Endothelial cell of umbilical vein (primary cell): ENCODE data around the gene LTBP2. TPM values are rescaled to one million over a fixed set of nuclear protein-coding genes. Genes with fewer than 3 reads are reported as not detected.

ENCODE experiments used
- BruUV-seq: library from RNA; stranded (reverse); fragments of 400-500 nt; replicated peaks from 2 replicates; lab custom pipeline; 2021; lab: Mats Ljungman, UMichigan
- CTCF ChIA-PET: fragments of 300-600, 350-600 bp; sonication (Branson Sonifier 250); formaldehyde crosslinking; loops from one replicate; lab custom pipeline; 2021; ENCODE audit warnings: antibody characterized with exemption, inconsistent platforms; lab: Charles Lee
- POLR2A ChIA-PET: fragments of 300-600, 350-600 bp; sonication (Branson Sonifier 250); formaldehyde crosslinking; loops from one replicate; lab custom pipeline; 2021; ENCODE audit warnings: antibody characterized with exemption, inconsistent platforms; lab: Charles Lee
- DNase-seq: peaks from one replicate; pipeline ENCODE4 v3.0.0-alpha.2; 2011; ENCODE audit warnings: low read depth, low spot score
- FAIRE-seq: peaks from 2 replicates; lab custom pipeline; 2011; peaks lifted over from hg19 to GRCh38; lab: Jason Lieb, UNC
- H2AFZ ChIP-seq: 2 replicates; pipeline ENCODE4 v1.6.0; 2012; ENCODE audit warnings: low read depth, low read length, control low read depth, inconsistent platforms
- H3K27ac ChIP-seq: 2 replicates; pipeline ENCODE4 v1.5.1; 2011; ENCODE audit warnings: low read depth, mild to moderate bottlenecking, control low read depth, low read length, moderate library complexity; ENCODE audit not compliant: insufficient read depth
- H3K27me3 ChIP-seq, 2 experiments: 2 replicates each; pipeline versions ENCODE4 v1.6.0 to v1.6.1; 2011; ENCODE audit warnings: low read length in 2 of 2, mixed read lengths in 1 of 2; ENCODE audit not compliant: control insufficient read depth in 2 of 2, insufficient read depth in 2 of 2
- H3K36me3 ChIP-seq, 2 experiments: 2 replicates in 1 of 2; 3 replicates in 1 of 2; pipeline ENCODE4 v1.5.1; 2011; ENCODE audit warnings: low read length in 2 of 2, mild to moderate bottlenecking in 1 of 2, moderate library complexity in 1 of 2; ENCODE audit not compliant: control insufficient read depth in 2 of 2, insufficient read depth in 2 of 2; ENCODE audit errors: extremely low read depth in 1 of 2
- H3K4me1 ChIP-seq: 3 replicates; pipeline ENCODE4 v1.5.1; 2011; ENCODE audit warnings: mild to moderate bottlenecking, low read length; ENCODE audit not compliant: control insufficient read depth, insufficient read depth; ENCODE audit errors: extremely low read depth
- H3K4me2 ChIP-seq: 2 replicates; pipeline ENCODE4 v1.6.1; 2011; ENCODE audit warnings: low read length, control low read depth, mixed read lengths; ENCODE audit not compliant: insufficient read depth
- H3K4me3 ChIP-seq, 3 experiments: fragments of 200-600 bp in 1 of 3; sonication (generic), shearing (Covaris generic) in 1 of 3; replicated peaks in 1 of 3; 2 replicates each; pipeline ENCODE4 v1.5.1; 2011 to 2016; ENCODE audit warnings: control low read depth in 3 of 3, low read length in 3 of 3, mild to moderate bottlenecking in 2 of 3, inconsistent platforms in 1 of 3, low read depth in 1 of 3, moderate library complexity in 1 of 3; ENCODE audit not compliant: insufficient read depth in 1 of 3
- H3K79me2 ChIP-seq: 2 replicates; pipeline ENCODE4 v1.6.0; 2012; ENCODE audit warnings: low read length, inconsistent platforms; ENCODE audit not compliant: control insufficient read depth, insufficient read depth
- H3K9ac ChIP-seq: replicated peaks from 2 replicates; pipeline ENCODE3; 2011; ENCODE audit warnings: low read length, control low read depth; ENCODE audit not compliant: insufficient read depth; ENCODE audit errors: extremely low read depth
- H3K9me1 ChIP-seq: replicated peaks from 3 replicates; pipeline ENCODE4 v1.6.0; 2011; ENCODE audit warnings: mild to moderate bottlenecking, low read length; ENCODE audit not compliant: control insufficient read depth, insufficient read depth; ENCODE audit errors: extremely low read depth
- H3K9me3 ChIP-seq: replicated peaks from 2 replicates; pipeline ENCODE4 v1.5.1; 2012; ENCODE audit warnings: low read length, inconsistent platforms; ENCODE audit not compliant: control insufficient read depth, insufficient read depth
- H4K20me1 ChIP-seq: replicated peaks from 2 replicates; pipeline ENCODE3; 2011; ENCODE audit warnings: mild to moderate bottlenecking, low read length; ENCODE audit not compliant: control insufficient read depth, insufficient read depth; ENCODE audit errors: extremely low read depth
- CTCF ChIP-seq, 2 donors: IDR thresholded peaks; 1 replicate in 1 of 2; 2 replicates in 1 of 2; pipeline ENCODE4 v1.5.1; 2011; ENCODE audit warnings: low read length in 2 of 2, mild to moderate bottlenecking in 2 of 2, moderate library complexity in 2 of 2, control low read depth in 1 of 2, inconsistent platforms in 1 of 2, low read depth in 1 of 2; ENCODE audit not compliant: insufficient read depth in 1 of 2; ENCODE audit errors: extremely low read depth in 1 of 2
- EZH2 ChIP-seq: IDR thresholded peaks from 2 replicates; pipeline ENCODE4 v1.6.1; 2012; ENCODE audit warnings: borderline replicate concordance, low read depth, mild to moderate bottlenecking, moderate library complexity, low read length, inconsistent platforms; ENCODE audit not compliant: severe bottlenecking
- FOS ChIP-seq: IDR thresholded peaks from 2 replicates; pipeline ENCODE4 v1.6.1; 2011; ENCODE audit warnings: mild to moderate bottlenecking, low read length, moderate library complexity, borderline replicate concordance; ENCODE audit not compliant: insufficient read depth
- GATA2 ChIP-seq: IDR thresholded peaks from 2 replicates; pipeline ENCODE4 v1.7.0; 2011; ENCODE audit warnings: low read depth, mild to moderate bottlenecking, moderate library complexity, mixed read lengths, low read length; ENCODE audit not compliant: insufficient read length, insufficient read depth
- JUN ChIP-seq: IDR thresholded peaks from 2 replicates; pipeline ENCODE4 v1.6.1; 2011; ENCODE audit warnings: borderline replicate concordance, low read depth; ENCODE audit not compliant: insufficient read length, insufficient read depth
- MAX ChIP-seq: IDR thresholded peaks from 2 replicates; pipeline ENCODE4 v1.6.1; 2011; ENCODE audit not compliant: insufficient read depth, insufficient read length
- MYC ChIP-seq: IDR thresholded peaks from one replicate; pipeline ENCODE4 v1.6.1; 2011; ENCODE audit warnings: mild to moderate bottlenecking, low read depth, low read length
- POLR2A ChIP-seq: IDR thresholded peaks from 2 replicates; pipeline ENCODE4 v1.6.1; 2012; ENCODE audit warnings: low read depth, mild to moderate bottlenecking, control low read depth, low read length
- POLR2AphosphoS5 ChIP-seq: IDR thresholded peaks from 2 replicates; pipeline ENCODE4 v1.6.1; 2012; ENCODE audit warnings: low read depth, mild to moderate bottlenecking, control low read depth, low read length, moderate library complexity; ENCODE audit not compliant: insufficient read depth
- dilution Hi-C: fragments of 300-500 bp; cut with MboI; formaldehyde crosslinking; loops from one replicate; pipeline ENCODE4 v1.15.0; 2019; ENCODE audit warnings: low sequenced_read_pairs; ENCODE audit not compliant: extremely low pct_ligation_motif_present
- intact Hi-C: fragments of 100-400 bp; cut with micrococcal nuclease; formaldehyde crosslinking; loops from one replicate; pipeline ENCODE4 v1.10.0; 2022
- polyA plus RNA-seq, 4 experiments: library from polyadenylated mRNA; depleted of rRNA in 3 of 4; stranded (reverse) in 3 of 4; unstranded in 1 of 4; fragments of >200 nt; gene quantifications; 2 replicates each; pipeline versions ENCODE4 v1.2.1 to v1.2.3, GENCODE V29; 2011 to 2012; ENCODE audit warnings: missing spikeins in 1 of 4
- total RNA-seq: library from RNA; stranded (reverse); gene quantifications from 2 replicates; pipeline ENCODE4 v1.2.3, GENCODE V29; 2021

Gene LTBP2
- total and polyA plus RNA-seq, 2 donors (not counting 3 experiments of a cell fraction or from before 2014, with no cell fraction given), result 209 to 268 TPM

GRCh38 chr14:74638066-74638465, 26.0 kb upstream of the LTBP2 start:
- DNase-seq, result peak; percentile 83

More at GRCh38 chr14:74638066-74638465, 26.0 kb upstream of the LTBP2 start:
- CTCF ChIA-PET, result interaction anchor here (0.7 to 7.1 kb wide), 9 partner anchors 10 to 33 kb away, joined by 3 to 96 read pairs (median 8); partner anchors contain the start of gene LTBP2
- Histone ChIP-seq H3K27me3 (no peaks in the 10 kb centered on the region), H3K4me2 (peak overlapping the region; percentile 44), H3K4me3 (no peak overlapping the region), H2AFZ (peak overlapping the region; percentile 82), H3K9me3 (no peaks in the 10 kb centered on the region), H3K9ac (peak overlapping the region; percentile 52), H3K79me2 (no peaks in the 10 kb centered on the region), H3K36me3 (no peaks in the 10 kb centered on the region), H3K9me1 (no peaks in the 10 kb centered on the region), H4K20me1 (no peaks in the 10 kb centered on the region), H3K4me1 (peaks cover 20% of the 10 kb centered on the region), H3K27ac (peak overlapping the region; percentile 88)
- peak; percentile 96 for FAIRE-seq
- BruUV-seq, result no TSS peak
- intact Hi-C loops (loop anchor here (1.0 kb wide), 1 partner anchor 26 kb away; the partner anchor contains the start of gene LTBP2), dilution Hi-C loops (no loop called here)
- TF ChIP-seq FOS (no peak), POLR2A (peak; percentile 35), MAX (no peak), JUN (no peak), CTCF (IDR thresholded peaks at IDR 0.05; ENCODE audit: extremely low read depth in 1 of 2, insufficient read depth in 1 of 2, low read depth in 1 of 2, low read length in 2 of 2) (peak; percentile 14 to 26), GATA2 (peak; percentile 67), MYC (no peak), POLR2AphosphoS5 (peak; percentile 57), EZH2 (no peak)
- POLR2A ChIA-PET, result interaction anchor here (1.1 to 2.0 kb wide), 2 partner anchors 10 to 17 kb away, joined by 3 to 8 read pairs; no protein-coding TSS in a partner anchor
